SK-N-SH (cell line): ENCODE results near the gene CACFD1. TPM values are rescaled to one million over a fixed set of nuclear protein-coding genes. Genes with fewer than 3 reads are reported as not detected.

Source experiments
- CTCF ChIA-PET: fragments of 300-600, 350-600 bp; formaldehyde crosslinking; extraction: SDS; loops from one replicate; lab custom pipeline; 2021; lab: Yijun Ruan, JAX
- POLR2A ChIA-PET: fragments of 350-600 bp; sonication (Branson Sonifier 250); formaldehyde crosslinking; extraction: SDS; loops from one replicate; lab custom pipeline; 2020; ENCODE audit warnings: antibody characterized with exemption, inconsistent platforms; lab: Yijun Ruan, JAX
- DNase-seq: peaks from one replicate; pipeline ENCODE4 v3.0.0; 2012
- H2AFZ ChIP-seq: fragments of 200-600 bp; sonication (generic); 2 replicates; pipeline ENCODE4 v1.8.1; 2016; ENCODE audit warnings: antibody characterized with exemption, mild to moderate bottlenecking, low read depth
- H3F3A ChIP-seq: fragments of 200-600 bp; sonication (generic); replicated peaks from 2 replicates; pipeline ENCODE3; 2016; ENCODE audit warnings: antibody characterized with exemption, mild to moderate bottlenecking; ENCODE audit not compliant: insufficient read depth
- H3K27ac ChIP-seq, 2 experiments: fragments of 200-500 bp in 1 of 2; fragments of 200-600 bp in 1 of 2; sonication (Bioruptor generic) in 1 of 2; sonication (generic), shearing (Covaris generic) in 1 of 2; 2 replicates each; pipeline versions ENCODE4 v1.5.1 to v1.6.1; 2014 to 2016; ENCODE audit warnings: low read depth in 2 of 2, inconsistent platforms in 1 of 2, low read length in 1 of 2, mild to moderate bottlenecking in 1 of 2, mixed read lengths in 1 of 2
- H3K27me3 ChIP-seq: fragments of 200-600 bp; sonication (generic), shearing (Covaris generic); 2 replicates; pipeline ENCODE4 v1.6.1; 2016; ENCODE audit warnings: mixed run types; ENCODE audit not compliant: insufficient read depth
- H3K36me3 ChIP-seq, 2 experiments: fragments of 200-500 bp in 1 of 2; fragments of 200-600 bp in 1 of 2; sonication (Bioruptor generic) in 1 of 2; sonication (generic) in 1 of 2; replicated peaks in 1 of 2; 2 replicates each; pipeline versions ENCODE3 to v1.5.1; 2014 to 2016; ENCODE audit warnings: low read length in 1 of 2, mild to moderate bottlenecking in 1 of 2; ENCODE audit not compliant: insufficient read depth in 2 of 2, control insufficient read depth in 1 of 2
- H3K4me1 ChIP-seq, 2 experiments: fragments of 200-500 bp in 1 of 2; fragments of 200-600 bp in 1 of 2; sonication (Bioruptor generic) in 1 of 2; sonication (generic), shearing (Covaris generic) in 1 of 2; 2 replicates each; pipeline versions ENCODE4 v1.5.1 to v1.6.1; 2014 to 2016; ENCODE audit warnings: low read depth in 1 of 2, low read length in 1 of 2, mixed run types in 1 of 2; ENCODE audit not compliant: insufficient read depth in 2 of 2, control insufficient read depth in 1 of 2
- H3K4me2 ChIP-seq: fragments of 200-600 bp; sonication (generic), shearing (Covaris generic); 2 replicates; pipeline ENCODE4 v1.6.1; 2017; ENCODE audit warnings: mixed run types
- H3K4me3 ChIP-seq, 2 experiments: fragments of 200-500 bp in 1 of 2; fragments of 200-600 bp in 1 of 2; sonication (Bioruptor generic) in 1 of 2; sonication (generic), shearing (Covaris generic) in 1 of 2; 2 replicates each; pipeline versions ENCODE4 v1.5.1 to v1.8.1; 2014 to 2016; ENCODE audit warnings: low read depth in 2 of 2, inconsistent platforms in 1 of 2, low read length in 1 of 2, mild to moderate bottlenecking in 1 of 2, mixed read lengths in 1 of 2, moderate library complexity in 1 of 2
- H3K79me2 ChIP-seq: fragments of 200-600 bp; sonication (generic); 2 replicates; pipeline ENCODE4 v1.8.1; 2017; ENCODE audit warnings: mild to moderate bottlenecking; ENCODE audit not compliant: insufficient read depth
- H3K9ac ChIP-seq: fragments of 200-600 bp; sonication (generic); 2 replicates; pipeline ENCODE4 v1.6.1; 2017; ENCODE audit warnings: mixed run types
- H3K9me2 ChIP-seq: fragments of 200-600 bp; sonication (generic); 2 replicates; pipeline ENCODE4 v1.6.1; 2017; ENCODE audit warnings: mixed run types
- H3K9me3 ChIP-seq: fragments of 200-600 bp; sonication (generic); 2 replicates; pipeline ENCODE4 v1.6.1; 2017; ENCODE audit warnings: mixed run types, mild to moderate bottlenecking, moderate library complexity
- H4K20me1 ChIP-seq: fragments of 200-600 bp; sonication (generic); 2 replicates; pipeline ENCODE4 v1.6.1; 2017; ENCODE audit warnings: mild to moderate bottlenecking, mixed run types; ENCODE audit not compliant: insufficient read depth
- CTCF ChIP-seq: fragments of 200-600 bp; sonication (generic); IDR thresholded peaks from 2 replicates; pipeline ENCODE4 v1.6.1; 2017; ENCODE audit warnings: antibody characterized with exemption, mild to moderate bottlenecking, moderate library complexity
- EP300 ChIP-seq, 2 experiments: IDR thresholded peaks; 2 replicates each; pipeline versions ENCODE4 v1.4.0 to v1.6.1; 2012; ENCODE audit warnings: borderline replicate concordance in 1 of 2, low read depth in 1 of 2, low read length in 1 of 2
- FOXJ3 ChIP-seq: sonication (generic); formaldehyde crosslinking; IDR thresholded peaks from 2 replicates; pipeline ENCODE4 v1.5.1; 2020; ENCODE audit warnings: mild to moderate bottlenecking, missing genetic modification reagents
- GABPA ChIP-seq: IDR thresholded peaks from 2 replicates; pipeline ENCODE4 v1.4.0; 2012; ENCODE audit warnings: low read depth, mild to moderate bottlenecking
- GATA2 ChIP-seq: sonication (generic); formaldehyde crosslinking; IDR thresholded peaks from 2 replicates; pipeline ENCODE4 v1.5.0; 2020; ENCODE audit warnings: mild to moderate bottlenecking, missing genetic modification reagents
- MAX ChIP-seq: IDR thresholded peaks from 2 replicates; pipeline ENCODE4 v1.4.0; 2012; ENCODE audit warnings: low read depth
- MEF2A ChIP-seq: IDR thresholded peaks from 2 replicates; pipeline ENCODE4 v1.4.0; 2012; ENCODE audit warnings: low read depth, borderline replicate concordance
- MXI1 ChIP-seq: IDR thresholded peaks from 2 replicates; pipeline ENCODE4 v1.6.1; 2012; ENCODE audit warnings: mild to moderate bottlenecking, low read depth, low read length, improper control_type of control experiment
- RCOR1 ChIP-seq: fragments of 150-350 bp; IDR thresholded peaks from 2 replicates; pipeline ENCODE4 v1.6.1; 2017; ENCODE audit warnings: antibody characterized with exemption, low read length
- REST ChIP-seq: IDR thresholded peaks from 2 replicates; pipeline ENCODE4 v1.6.1; 2012; ENCODE audit warnings: mild to moderate bottlenecking, low read depth, low read length, moderate library complexity
- RFX5 ChIP-seq: IDR thresholded peaks from 2 replicates; pipeline ENCODE4 v1.6.1; 2012; ENCODE audit warnings: mild to moderate bottlenecking, improper control_type of control experiment, low read length
- RXRA ChIP-seq: IDR thresholded peaks from 2 replicates; pipeline ENCODE4 v1.4.0; 2012; ENCODE audit warnings: low read depth, mild to moderate bottlenecking, borderline replicate concordance
- SIN3A ChIP-seq: IDR thresholded peaks from 2 replicates; pipeline ENCODE4 v1.6.1; 2012; ENCODE audit warnings: low read depth, mild to moderate bottlenecking, low read length, moderate library complexity, borderline replicate concordance
- SMC3 ChIP-seq: IDR thresholded peaks from 2 replicates; pipeline ENCODE4 v1.6.1; 2012; ENCODE audit warnings: low read depth, low read length, improper control_type of control experiment
- USF2 ChIP-seq: fragments of 150-350 bp; IDR thresholded peaks from 2 replicates; pipeline ENCODE4 v1.6.1; 2017; ENCODE audit warnings: antibody characterized with exemption, low read length, low read depth, borderline replicate concordance
- YY1 ChIP-seq: IDR thresholded peaks from 2 replicates; pipeline ENCODE4 v1.4.0; 2012; ENCODE audit warnings: low read depth, mild to moderate bottlenecking
- ZBTB33 ChIP-seq: IDR thresholded peaks from 2 replicates; pipeline ENCODE4 v1.4.0; 2012; ENCODE audit warnings: low read depth, borderline replicate concordance
- WGBS: methylation state at CpG from one replicate; pipeline ENCODE4 v1.1.6; 2017; ENCODE audit warnings: low lambda C conversion rate; 5-methylcytosine and 5-hydroxymethylcytosine counted together
- polyA plus RNA-seq, 3 experiments: library from polyadenylated mRNA; depleted of rRNA; stranded (reverse); fragments of >200 nt; gene quantifications; 2 replicates each; pipeline ENCODE4 v1.2.3, GENCODE V29; 2012
- TF ChIP-seq, protein P1 (sequence below): fragments of 150-350 bp; IDR thresholded peaks from 2 replicates; pipeline ENCODE4 v1.6.1; 2016; ENCODE audit warnings: mild to moderate bottlenecking, low read depth, low read length
- TF ChIP-seq, protein P2 (sequence below): IDR thresholded peaks from 2 replicates; pipeline ENCODE4; 2012

CACFD1 gene
- polyA plus RNA-seq, 1 of the 3 experiments (the other 2 are of a cell fraction), result 16.8 TPM

DNA sequence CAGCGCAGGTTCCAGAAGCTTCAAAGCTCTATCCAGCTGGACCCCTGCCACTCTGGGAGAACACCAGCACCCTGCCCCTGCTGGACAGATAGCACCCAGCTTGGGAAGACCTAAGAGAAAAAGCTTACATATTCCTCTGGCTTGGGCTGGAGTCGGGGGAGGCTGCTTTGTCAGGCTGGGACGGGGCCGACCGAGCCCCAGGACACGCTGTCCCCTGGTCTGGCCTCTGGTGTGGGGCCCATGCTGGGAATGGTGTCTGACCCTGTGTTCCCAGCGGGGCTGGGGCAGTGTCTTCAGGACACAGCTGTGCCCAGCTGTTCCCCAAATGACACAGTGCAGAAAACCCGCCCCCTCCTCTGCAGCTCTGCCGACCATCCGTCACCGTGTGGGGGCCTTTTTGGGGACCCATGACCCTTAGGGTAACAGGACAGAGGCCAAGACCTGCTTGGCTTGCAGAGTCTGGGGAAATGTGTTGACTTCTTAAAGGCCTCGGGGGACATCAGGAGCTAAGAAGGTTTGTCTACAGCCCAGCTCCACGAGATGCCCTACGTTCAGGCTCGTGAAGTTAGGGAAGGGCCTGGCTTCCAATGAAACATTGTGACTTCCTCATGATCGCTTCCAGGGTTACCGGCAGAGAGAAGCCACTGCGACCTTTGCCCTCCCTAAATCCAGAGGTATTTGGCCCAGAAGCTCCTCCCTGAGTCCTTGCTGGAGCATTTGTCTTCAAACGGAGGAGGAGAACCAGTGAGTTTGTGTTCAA, 39.5 kb downstream of the CACFD1 start:
- TF ChIP-seq RCOR1, result no peak
- TF ChIP-seq, protein P1, sequence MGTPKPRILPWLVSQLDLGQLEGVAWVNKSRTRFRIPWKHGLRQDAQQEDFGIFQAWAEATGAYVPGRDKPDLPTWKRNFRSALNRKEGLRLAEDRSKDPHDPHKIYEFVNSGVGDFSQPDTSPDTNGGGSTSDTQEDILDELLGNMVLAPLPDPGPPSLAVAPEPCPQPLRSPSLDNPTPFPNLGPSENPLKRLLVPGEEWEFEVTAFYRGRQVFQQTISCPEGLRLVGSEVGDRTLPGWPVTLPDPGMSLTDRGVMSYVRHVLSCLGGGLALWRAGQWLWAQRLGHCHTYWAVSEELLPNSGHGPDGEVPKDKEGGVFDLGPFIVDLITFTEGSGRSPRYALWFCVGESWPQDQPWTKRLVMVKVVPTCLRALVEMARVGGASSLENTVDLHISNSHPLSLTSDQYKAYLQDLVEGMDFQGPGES, result no peak
- TF ChIP-seq CTCF, result no peak
- no peak for TF ChIP-seq SIN3A
- TF ChIP-seq MAX, result no peak
- no peak for TF ChIP-seq GABPA
- TF ChIP-seq EP300 (IDR thresholded peaks at IDR 0.05; ENCODE audit: borderline replicate concordance in 1 of 2, low read depth in 1 of 2, low read length in 1 of 2), result no peak
- TF ChIP-seq, protein P2, sequence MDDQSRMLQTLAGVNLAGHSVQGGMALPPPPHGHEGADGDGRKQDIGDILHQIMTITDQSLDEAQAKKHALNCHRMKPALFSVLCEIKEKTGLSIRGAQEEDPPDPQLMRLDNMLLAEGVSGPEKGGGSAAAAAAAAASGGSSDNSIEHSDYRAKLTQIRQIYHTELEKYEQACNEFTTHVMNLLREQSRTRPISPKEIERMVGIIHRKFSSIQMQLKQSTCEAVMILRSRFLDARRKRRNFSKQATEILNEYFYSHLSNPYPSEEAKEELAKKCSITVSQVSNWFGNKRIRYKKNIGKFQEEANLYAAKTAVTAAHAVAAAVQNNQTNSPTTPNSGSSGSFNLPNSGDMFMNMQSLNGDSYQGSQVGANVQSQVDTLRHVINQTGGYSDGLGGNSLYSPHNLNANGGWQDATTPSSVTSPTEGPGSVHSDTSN, result no peak
- TF ChIP-seq MXI1, result no peak
- no peak for TF ChIP-seq RFX5
- no peak for TF ChIP-seq MEF2A
- TF ChIP-seq YY1, result no peak
- no peak for TF ChIP-seq GATA2 (CRISPR knock-in tag)
- no peak for TF ChIP-seq ZBTB33
- TF ChIP-seq USF2, result no peak
- TF ChIP-seq REST, result no peak
- TF ChIP-seq RXRA, result no peak
- no peak for TF ChIP-seq SMC3
- TF ChIP-seq FOXJ3 (CRISPR knock-in tag), result no peak
- Histone ChIP-seq H4K20me1 (no peaks in the 10 kb centered on the region), H3K4me2 (no peak overlapping the region), H3K9me3 (no peaks in the 10 kb centered on the region), H3K9me2 (no peaks in the 10 kb centered on the region), H3K27me3 (no peaks in the 10 kb centered on the region), H3K79me2 (no peaks in the 10 kb centered on the region), H3K27ac (no peak overlapping the region), H3F3A (no peaks in the 10 kb centered on the region), H2AFZ (no peak overlapping the region), H3K4me3 (no peak overlapping the region), H3K9ac (no peak overlapping the region), H3K4me1 (peaks cover 0 to 12% of the 10 kb centered on the region in 2 experiments; a peak in 1 of 4 replicates), H3K36me3 (no peaks in the 10 kb centered on the region)
- WGBS, result 67% methylated on average over 13 of the region's 19 CpGs
- DNase-seq, result no peak
- POLR2A ChIA-PET, result interaction anchor here (0.8 to 0.9 kb wide), 2 partner anchors 14 to 35 kb away, joined by 3 read pairs; partner anchors contain the start of gene ADAMTSL2
- CTCF ChIA-PET, result interaction anchor here (0.6 to 1.6 kb wide), 5 partner anchors 11 to 58 kb away, joined by 3 to 7 read pairs (median 3); no protein-coding TSS in a partner anchor
